Mononuclear cell (primary cell): ENCODE measurements around the gene BRWD1. TPM values are rescaled to one million over a fixed set of nuclear protein-coding genes. Genes with fewer than 3 reads are reported as not detected.

Source experiments
- H3K27me3 ChIP-seq: 2 replicates; pipeline ENCODE4 v1.6.0; 2011; ENCODE audit warnings: low read length, control low read depth; ENCODE audit not compliant: insufficient read depth
- H3K4me1 ChIP-seq: 2 replicates; pipeline ENCODE4 v1.5.1; 2011; ENCODE audit warnings: mild to moderate bottlenecking, low read length, control low read depth; ENCODE audit not compliant: insufficient read depth
- H3K4me3 ChIP-seq: 2 replicates; pipeline ENCODE4 v1.5.1; 2011; ENCODE audit warnings: mild to moderate bottlenecking, low read length, moderate library complexity
- H3K9me3 ChIP-seq: 2 replicates; pipeline ENCODE4 v1.5.1; 2011; ENCODE audit warnings: low read depth, mild to moderate bottlenecking, control low read depth, low read length
- total RNA-seq: library from RNA; depleted of rRNA; stranded (reverse); fragments of >200 nt; gene quantifications from one replicate; pipeline ENCODE4 v1.2.3, GENCODE V29; 2012

Gene BRWD1
- total RNA-seq, 1 donor = 188 TPM

DNA sequence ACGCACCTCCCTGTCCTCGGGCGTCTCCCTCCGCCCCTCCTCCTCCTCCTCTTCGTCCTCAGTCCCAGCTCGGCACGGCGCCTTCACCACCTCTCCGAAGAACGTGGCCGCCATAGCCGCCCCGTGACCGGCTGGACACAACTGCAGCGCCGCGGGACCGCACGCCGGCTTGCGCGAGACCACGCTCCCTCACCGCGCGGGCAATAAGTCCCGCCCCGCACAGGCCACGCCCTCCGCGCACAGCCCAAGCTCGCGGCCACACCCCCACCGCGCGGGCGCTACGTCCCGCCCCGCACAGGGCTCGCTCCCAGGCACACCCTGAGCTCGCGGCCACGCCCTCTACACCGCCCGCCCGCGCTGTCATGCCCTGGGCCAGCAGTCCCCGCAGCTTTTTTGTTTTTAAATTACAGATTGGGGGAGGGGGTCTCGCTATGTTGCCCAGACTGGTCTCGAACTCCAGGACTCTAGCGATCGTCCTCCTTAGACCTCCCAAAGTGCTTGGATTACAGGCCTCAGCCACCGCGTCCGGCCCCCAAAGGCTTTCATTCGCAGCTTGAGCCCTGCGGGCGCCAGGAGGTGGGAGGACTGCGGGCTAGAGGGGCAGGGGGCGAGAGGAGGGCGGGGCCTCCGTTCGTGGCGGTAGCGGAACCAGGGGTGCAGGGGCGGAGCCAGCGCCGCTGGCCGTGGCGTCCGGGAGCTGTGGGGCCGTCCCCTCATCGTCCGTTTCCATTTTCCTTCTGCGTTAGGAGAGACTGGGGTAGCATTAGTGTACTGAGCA is 130.0 kb downstream of the BRWD1 start, which contains the start of gene PSMG1:
TSS of gene PSMG1 (minus strand) at position 180 of the 778 bp plus-strand sequence. CDS start at position 114, 66 bp downstream.
- H3K9me3 ChIP-seq = no peaks in the 10 kb centered on the region
- no peaks in the 10 kb centered on the region for H3K27me3 ChIP-seq
- H3K4me1 ChIP-seq = peaks cover 17% of the 10 kb centered on the region
- peak within 1 kb of the TSS; percentile 85 for H3K4me3 ChIP-seq

DNA sequence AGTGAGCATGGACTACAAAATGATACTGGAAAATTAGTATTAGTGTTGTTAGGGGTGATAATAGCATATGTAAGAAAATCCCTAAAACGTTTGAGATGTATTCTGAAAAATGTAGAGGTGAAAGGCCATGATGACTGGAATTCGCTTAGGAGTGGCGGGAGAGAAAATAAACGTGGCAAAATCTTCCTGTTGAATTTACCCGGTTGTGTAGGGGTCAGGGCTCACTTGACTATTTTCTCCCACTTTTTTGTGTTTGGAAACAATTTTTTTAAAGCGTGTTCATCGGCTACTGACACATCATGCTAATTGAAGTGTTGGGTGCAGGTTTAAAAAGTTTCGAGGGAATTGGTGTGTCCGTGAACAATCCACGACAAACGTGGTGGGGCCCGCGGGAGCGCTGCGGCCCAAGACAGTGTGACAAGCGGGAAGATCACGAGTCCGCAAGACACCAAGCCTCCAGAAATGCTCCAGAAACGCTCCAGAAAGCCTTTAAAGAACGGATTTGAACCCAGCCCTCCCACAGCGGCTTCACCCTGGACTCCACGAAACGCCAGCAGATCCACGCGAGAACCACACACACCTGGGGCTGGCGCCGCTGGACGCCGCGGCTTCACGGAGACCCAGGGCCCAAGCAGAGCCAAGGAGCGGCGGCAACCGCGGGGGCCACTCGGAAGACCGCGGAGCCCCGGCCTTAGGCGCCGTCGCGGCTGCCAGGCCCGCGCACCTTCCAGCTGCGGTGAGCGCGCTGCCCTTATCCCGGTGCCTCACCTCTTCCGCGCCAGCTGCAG is 130.8 kb downstream of the BRWD1 start:
- Histone ChIP-seq H3K4me1 (peaks cover 17% of the 10 kb centered on the region), H3K4me3 (peak overlapping the region; percentile 85), H3K27me3 (no peaks in the 10 kb centered on the region), H3K9me3 (no peaks in the 10 kb centered on the region)

DNA sequence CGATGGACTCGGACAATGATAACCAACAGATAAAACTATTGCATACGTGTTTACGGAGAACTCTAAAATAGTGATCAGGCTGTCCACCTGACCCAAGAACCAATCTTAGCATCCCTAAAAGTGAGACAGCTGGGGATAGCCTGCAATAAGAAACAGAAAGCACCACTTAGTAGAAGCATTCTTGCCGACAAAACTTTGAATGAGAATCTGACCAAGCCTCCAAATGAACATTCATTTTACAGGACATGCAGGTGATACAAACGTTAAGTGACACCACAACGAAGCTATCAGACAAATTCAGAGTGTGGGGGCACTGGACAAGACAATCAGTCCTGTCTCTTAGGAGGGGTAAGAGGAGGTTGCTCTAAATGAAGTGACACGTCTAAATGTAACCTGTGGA is 131.4 kb downstream of the BRWD1 start:
- Histone ChIP-seq H3K27me3 (no peaks in the 10 kb centered on the region), H3K4me3 (no peak overlapping the region), H3K9me3 (no peaks in the 10 kb centered on the region), H3K4me1 (peaks cover 17% of the 10 kb centered on the region)

DNA sequence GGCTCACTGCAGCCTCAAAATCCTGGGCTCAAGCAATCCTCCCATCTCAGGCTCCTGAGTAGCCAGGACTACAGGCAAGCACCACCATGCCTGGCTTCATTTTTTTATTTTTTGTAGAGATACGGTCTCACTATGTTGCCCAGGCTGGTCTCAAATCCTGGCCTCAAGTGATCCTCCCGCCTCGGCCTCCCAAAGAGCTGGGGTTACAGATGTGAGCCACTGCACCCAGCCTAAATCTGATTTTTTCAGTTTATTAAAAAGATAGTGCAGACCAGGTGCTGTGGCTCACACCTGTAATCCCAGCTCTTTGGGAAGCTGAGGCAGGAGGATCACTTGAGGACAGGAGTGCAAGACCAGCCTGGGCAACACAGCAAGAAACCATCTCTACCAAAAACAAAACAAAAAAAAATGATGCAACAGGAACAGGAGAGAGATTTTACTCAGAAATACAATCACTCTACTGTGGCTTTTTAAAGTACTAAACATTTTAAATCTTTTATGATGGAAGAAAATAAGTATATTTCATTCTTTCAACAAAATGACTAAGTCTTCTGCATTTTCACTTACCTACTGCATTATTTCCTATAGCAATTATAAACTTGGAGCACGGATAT is 132.1 kb downstream of the BRWD1 start:
- peaks cover 17% of the 10 kb centered on the region for H3K4me1 ChIP-seq
- no peak overlapping the region for H3K4me3 ChIP-seq
- no peaks in the 10 kb centered on the region for H3K27me3 ChIP-seq
- H3K9me3 ChIP-seq = no peaks in the 10 kb centered on the region

DNA sequence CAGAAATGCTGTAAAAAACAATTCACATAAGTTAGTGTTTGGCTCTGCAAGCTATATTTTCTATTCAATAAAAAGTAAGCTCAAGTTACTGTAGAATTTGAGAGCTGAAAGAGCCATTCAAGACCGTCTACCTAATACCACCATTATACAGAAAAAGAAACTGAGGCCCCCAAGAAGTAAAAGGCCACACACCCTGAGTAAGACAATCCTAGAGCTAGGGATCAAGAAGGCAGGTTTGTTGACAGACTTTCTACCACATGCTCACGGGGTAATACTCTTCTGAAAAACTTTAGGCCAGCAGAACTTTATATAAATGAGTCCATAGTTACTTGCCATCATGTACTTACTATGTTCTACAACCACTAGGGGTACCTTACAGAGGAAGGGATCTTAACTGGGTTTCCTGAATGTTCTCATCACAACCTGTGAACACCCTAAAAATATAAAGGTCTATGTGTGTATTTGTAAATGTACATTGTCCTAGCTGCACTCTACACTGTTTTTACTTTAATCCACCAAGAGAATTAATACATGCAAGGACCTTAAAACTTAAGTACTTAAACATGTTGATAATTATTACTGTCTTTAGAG is 132.9 kb downstream of the BRWD1 start:
- Histone ChIP-seq H3K9me3 (no peaks in the 10 kb centered on the region), H3K4me1 (peaks cover 17% of the 10 kb centered on the region), H3K4me3 (no peak overlapping the region), H3K27me3 (no peaks in the 10 kb centered on the region)

DNA sequence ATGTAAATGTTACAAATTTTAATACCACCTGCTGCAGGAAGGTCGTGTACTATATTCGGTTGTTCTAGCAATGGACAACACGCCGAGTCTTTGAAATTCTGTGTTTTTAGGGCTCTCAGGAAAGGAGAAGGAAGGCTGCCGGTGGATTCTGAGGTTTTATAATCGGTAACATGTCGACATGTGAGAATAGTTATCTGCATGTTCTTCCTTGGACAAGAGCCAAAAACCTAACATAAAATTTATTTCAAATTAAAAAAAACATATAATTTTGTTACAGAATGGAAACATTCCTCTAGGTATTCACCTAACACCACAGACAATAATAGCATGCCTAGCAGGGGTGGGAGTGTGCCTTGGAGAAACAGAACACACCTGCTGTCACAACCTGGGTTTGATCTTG is 135.0 kb downstream of the BRWD1 start:
- Histone ChIP-seq H3K27me3 (no peaks in the 10 kb centered on the region), H3K4me1 (peaks cover 12% of the 10 kb centered on the region), H3K4me3 (no peak overlapping the region), H3K9me3 (no peaks in the 10 kb centered on the region)

DNA sequence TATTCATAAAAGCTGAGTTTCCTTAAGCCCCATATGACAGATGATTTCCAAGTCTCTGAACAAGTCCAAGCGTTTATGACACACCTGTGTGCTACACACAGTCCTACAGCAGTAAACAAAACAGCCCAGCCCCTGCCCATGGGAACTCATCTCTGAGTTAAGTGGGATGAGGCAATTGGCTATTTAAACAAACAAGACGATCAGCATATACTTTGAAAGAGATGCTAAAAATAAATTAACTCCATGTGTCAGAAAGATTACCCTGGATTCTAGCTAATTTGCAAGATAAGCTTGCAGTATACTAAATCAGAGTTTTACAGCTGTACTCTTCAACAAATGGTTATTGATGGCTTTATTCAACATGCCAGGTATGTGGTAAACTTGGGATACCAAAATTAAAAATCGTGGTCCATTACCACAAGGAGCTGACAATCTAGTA is 137.1 kb downstream of the BRWD1 start:
- Histone ChIP-seq H3K4me1 (no peaks in the 10 kb centered on the region), H3K9me3 (no peaks in the 10 kb centered on the region), H3K27me3 (no peaks in the 10 kb centered on the region)

DNA sequence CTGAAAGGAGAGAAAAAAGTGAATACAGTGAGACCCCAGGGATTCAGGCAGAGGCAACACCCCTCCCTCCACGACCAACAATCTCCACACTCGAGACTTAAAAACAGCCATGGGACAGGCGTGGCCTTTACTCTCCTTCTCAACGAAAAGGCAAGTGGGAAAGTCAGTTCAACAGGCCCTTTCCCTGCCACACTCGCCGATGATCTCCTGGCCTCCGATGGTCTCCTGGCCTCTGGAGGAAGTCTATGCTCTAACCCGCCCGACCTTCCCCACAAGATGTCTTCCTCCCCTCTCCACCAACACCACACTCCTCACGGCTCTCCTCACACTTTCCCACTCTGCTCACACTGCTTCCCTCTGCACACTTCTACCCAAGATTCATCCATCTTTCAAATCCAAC is 137.8 kb downstream of the BRWD1 start:
- no peaks in the 10 kb centered on the region for H3K9me3 ChIP-seq

More for the DNA sequence above, 137.1 kb downstream of the BRWD1 start:
- H3K4me3 ChIP-seq = no peak overlapping the region

DNA sequence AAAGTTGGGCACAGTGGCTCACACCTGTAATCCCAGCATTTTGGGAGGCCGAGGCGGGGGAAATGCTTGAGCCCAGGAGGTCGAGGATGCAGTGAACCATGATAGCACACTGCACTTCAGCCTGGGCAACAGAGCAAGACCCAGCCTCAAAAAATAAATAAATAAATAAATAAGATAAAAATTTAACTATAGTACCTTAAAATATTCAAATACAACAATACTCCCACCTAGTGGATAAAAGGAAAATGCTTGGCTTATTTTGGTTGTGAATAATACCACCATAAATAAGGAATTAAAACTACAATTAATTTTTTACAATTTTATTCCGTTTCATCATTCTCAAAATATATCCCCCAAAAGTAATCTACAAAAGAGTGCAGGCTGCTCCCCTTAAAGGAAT is 138.3 kb downstream of the BRWD1 start:
- Histone ChIP-seq H3K4me3 (no peak overlapping the region), H3K4me1 (no peaks in the 10 kb centered on the region), H3K9me3 (no peaks in the 10 kb centered on the region), H3K27me3 (no peaks in the 10 kb centered on the region)

More for the DNA sequence above, 137.8 kb downstream of the BRWD1 start:
- H3K4me3 ChIP-seq = no peak overlapping the region
- no peaks in the 10 kb centered on the region for H3K4me1 ChIP-seq
- H3K27me3 ChIP-seq = no peaks in the 10 kb centered on the region

DNA sequence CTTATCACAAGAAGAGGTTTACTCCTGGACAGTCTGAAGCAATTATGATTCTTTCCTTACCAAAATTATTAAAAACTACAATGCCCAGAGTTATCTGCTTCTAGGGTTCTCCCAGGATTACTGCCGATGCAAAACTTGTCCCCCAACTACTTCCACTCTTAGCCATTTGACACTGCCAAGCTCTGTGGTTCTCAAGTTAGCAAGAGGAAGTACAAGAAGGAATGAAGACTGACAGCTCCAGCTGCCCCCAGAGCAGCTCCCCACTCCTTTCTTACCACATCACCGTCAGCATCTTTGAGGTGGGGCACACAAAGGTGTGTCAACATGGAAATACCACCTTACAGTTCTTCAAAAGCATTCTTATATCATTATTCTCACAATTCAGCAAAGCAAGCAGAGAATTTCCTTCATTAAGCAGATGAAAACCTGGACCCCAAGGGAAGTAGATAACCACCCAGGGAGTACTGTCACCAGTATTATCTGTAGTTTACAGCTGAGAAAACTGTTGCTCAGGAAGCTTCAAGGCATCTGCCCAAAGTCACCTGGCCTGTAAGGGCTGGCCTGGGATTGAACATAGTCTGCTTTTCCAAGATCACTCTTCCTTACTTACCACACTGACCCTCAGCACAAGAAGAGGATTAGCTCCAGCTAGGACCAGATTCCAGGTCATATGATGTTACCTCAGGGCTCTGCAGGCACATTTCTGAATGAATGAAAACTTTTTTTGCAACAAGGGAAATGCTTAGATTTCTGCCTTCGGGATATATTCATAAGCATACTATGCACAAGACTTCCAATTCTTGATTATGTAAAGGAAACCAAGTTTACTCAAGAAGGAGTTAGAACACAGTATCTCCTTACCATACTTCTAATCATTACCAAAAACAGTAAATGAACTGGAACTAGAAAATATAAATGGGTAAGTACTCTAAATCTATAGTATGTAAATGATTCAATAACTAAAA is 139.4 kb downstream of the BRWD1 start:
- Histone ChIP-seq H3K4me1 (no peaks in the 10 kb centered on the region), H3K4me3 (no peak overlapping the region), H3K9me3 (no peaks in the 10 kb centered on the region), H3K27me3 (no peaks in the 10 kb centered on the region)

DNA sequence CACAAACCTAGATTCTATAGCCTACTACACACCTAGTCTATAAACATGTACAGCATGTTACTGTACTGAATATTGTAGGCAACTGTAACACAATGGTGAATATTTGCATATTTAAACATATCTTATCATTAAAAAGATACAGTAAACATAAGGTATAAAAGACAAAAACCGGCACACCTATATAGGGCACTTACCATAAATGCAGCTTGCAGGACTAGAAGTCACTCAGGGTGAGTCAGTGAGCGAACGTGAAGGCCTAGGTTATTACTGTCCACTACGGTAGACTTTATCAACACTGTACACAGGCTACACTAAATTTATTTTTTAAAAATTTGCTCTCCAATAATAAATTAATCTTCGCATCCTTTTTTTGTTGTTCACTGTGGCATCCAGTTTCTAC is 143.5 kb downstream of the BRWD1 start:
- no peaks in the 10 kb centered on the region for H3K4me1 ChIP-seq
- peaks cover under 1% of the 10 kb centered on the region for H3K27me3 ChIP-seq
- H3K9me3 ChIP-seq = no peaks in the 10 kb centered on the region
- no peak overlapping the region for H3K4me3 ChIP-seq

DNA sequence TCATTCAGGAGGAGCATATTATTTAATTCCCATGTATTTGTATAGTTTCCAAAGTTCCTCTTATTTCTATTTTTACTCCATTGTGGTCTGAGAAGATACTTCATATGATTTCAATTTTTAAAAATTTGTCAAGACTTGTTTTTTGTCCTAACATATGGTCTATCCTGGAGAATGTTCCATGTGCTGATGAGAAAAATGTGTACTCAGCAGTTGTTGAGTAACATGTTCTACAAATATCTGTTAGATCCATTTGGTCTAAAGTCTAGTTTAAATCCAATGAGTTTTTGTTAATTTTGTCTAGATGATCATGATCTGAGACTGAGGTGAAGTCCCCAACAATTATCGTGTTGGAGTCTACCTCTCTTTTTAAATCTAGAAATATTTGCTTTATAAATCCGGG is 144.6 kb downstream of the BRWD1 start:
- Histone ChIP-seq H3K9me3 (no peaks in the 10 kb centered on the region), H3K4me1 (no peaks in the 10 kb centered on the region), H3K27me3 (peaks cover 2% of the 10 kb centered on the region), H3K4me3 (no peak overlapping the region)

DNA sequence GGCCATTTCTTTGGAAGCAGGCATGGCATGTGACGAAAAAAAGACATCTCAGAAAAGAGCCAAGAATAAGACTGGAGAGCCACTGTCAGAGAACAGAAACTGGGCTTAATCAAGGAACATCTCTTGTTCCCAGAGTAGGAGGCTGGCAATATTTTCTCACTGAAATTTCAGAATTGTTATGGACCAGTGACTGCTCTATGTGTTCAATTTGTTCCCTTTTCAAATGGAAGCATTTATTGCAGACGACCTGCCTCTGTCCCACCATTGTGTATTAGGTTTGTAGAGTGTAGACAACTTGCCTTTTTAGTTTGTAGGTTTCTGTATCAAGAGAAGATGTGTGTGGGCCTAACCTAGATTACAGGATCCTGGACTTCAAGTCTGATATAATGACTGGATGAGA is 148.9 kb downstream of the BRWD1 start:
- Histone ChIP-seq H3K27me3 (peaks cover 2% of the 10 kb centered on the region), H3K4me1 (no peaks in the 10 kb centered on the region), H3K9me3 (no peaks in the 10 kb centered on the region), H3K4me3 (no peak overlapping the region)

DNA sequence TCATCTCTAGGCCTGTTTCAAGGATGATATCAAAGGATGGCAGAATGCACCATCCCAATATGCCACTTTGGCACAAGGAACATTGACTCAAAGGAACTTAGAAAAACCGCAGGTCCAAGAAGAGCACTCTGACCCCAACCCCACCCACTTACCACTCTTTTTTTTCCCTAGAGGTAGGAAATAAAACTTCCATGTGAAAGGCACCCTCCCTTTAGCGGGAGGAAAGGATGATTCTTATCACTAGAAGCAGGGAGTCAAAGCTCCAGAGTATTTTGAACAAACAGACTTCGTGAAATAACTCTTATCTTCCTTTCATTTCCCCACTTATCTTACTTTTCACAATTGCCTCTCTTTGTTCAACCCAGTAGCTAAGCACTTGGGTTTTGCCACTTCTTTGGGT is 152.4 kb downstream of the BRWD1 start:
- H3K4me3 ChIP-seq = no peak overlapping the region
- no peaks in the 10 kb centered on the region for H3K9me3 ChIP-seq
- H3K27me3 ChIP-seq = peaks cover 2% of the 10 kb centered on the region
- H3K4me1 ChIP-seq = no peaks in the 10 kb centered on the region
